HG02981 (cell line): ENCODE data around the gene ASTN2.
"Not testable (repeated sequence)": the region's sequence is repeated elsewhere in the genome, so short reads cannot be mapped to it uniquely, and the experiment has no call there.

Source experiments
- ATAC-seq: cut with Tn5 transposase; IDR thresholded peaks from one replicate; pipeline ENCODE4 v1.9.1; 2021; ENCODE audit warnings: mild to moderate bottlenecking, moderate library complexity; ENCODE audit not compliant: unreplicated experiment

ASTN2 gene

GRCh38 chr9:116716438-116716837 is 698.4 kb downstream of the ASTN2 start:
- no peak for ATAC-seq

GRCh38 chr9:116715751-116716150 is 699.1 kb downstream of the ASTN2 start:
- ATAC-seq = no peak

- no peak for ATAC-seq
Observed at GRCh38 chr9:116713271-116713670, 701.6 kb downstream of the ASTN2 start.

- no peak for ATAC-seq
Observed at GRCh38 chr9:116712781-116713180, 702.1 kb downstream of the ASTN2 start.

DNA sequence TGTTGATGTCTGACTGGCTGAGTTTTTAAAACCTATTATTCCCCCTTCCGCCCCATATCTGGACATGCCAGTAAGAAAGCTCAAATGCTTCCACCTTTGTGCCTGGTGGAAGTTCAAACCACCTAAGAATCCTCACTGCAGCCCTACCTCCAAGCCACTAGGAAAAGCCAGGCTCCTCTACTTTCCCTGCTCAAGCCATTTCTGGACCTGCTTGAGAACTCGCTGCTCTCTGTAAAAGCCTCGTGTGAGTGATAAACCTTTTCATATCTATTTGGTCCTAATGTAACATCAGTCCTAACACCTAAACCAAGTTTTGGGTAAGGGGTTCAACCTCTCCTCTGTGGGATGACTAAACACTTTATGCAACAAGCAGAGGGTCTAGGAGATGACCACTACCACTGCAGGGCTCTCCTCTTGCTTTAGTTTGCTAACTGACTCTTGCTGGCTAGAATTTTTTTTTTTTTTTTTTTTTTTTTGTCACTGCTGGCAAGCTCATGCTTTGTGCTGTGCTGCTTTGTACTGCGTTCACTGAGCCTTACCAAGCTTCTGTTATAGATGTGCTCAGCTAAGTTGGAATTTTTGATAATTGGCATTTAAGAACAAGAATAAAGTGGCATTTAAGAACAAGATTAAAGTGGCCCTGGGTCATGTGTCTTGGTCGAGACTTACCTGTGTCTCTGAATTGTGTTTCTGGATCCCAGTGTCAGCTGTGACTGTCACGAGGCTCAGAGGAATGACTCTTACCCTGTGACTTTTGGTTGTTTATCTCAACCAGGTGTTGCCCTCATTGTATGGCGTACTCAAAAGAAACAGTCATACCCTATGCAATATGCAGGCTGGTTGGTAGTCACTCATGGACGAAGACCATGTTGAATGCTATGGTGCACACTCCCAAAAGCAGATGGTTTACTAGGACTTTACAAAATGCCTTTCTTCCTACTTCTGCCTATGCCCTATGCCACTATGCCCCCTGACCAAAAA is 708.3 kb downstream of the ASTN2 start:
- no peak for ATAC-seq

DNA sequence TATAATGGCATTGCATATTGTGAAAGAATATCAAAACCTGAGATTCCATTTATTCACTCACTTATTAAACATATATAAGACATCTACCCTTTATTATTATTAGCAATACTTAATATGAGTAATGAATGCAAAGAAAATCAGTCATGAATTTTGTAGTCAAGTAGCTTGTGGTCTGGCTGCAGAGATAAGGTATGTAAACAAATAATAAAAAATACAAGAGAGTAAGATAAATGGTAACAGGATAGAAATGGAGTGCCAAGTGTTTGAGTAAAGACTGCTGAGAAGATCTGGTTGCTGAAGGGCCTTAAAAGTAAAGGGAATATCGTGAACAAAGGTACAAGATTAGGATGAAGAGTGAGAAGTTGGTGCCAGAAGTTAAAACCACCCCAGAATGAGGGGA is 709.3 kb downstream of the ASTN2 start:
- no peak for ATAC-seq

- ATAC-seq = no peak
Observed at GRCh38 chr9:116704470-116704869, 710.4 kb downstream of the ASTN2 start.

DNA sequence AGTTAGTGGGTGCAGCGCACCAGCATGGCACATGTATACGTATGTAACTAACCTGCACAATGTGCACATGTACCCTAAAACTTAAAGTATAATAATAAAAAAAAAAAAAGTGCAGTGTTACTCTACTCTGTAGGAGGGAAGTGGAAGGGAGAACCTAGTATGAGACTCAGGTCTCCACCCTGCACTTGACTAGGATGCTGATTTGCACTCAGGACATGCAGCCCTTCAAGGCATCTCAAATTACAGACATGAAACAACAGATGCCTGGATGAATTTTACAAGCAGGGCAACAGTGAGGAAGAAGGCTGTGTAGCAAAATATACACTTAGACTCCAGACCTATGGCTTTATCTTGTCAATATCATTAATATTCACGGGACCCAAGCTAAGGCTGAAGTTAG is 711.2 kb downstream of the ASTN2 start:
- ATAC-seq = no peak

DNA sequence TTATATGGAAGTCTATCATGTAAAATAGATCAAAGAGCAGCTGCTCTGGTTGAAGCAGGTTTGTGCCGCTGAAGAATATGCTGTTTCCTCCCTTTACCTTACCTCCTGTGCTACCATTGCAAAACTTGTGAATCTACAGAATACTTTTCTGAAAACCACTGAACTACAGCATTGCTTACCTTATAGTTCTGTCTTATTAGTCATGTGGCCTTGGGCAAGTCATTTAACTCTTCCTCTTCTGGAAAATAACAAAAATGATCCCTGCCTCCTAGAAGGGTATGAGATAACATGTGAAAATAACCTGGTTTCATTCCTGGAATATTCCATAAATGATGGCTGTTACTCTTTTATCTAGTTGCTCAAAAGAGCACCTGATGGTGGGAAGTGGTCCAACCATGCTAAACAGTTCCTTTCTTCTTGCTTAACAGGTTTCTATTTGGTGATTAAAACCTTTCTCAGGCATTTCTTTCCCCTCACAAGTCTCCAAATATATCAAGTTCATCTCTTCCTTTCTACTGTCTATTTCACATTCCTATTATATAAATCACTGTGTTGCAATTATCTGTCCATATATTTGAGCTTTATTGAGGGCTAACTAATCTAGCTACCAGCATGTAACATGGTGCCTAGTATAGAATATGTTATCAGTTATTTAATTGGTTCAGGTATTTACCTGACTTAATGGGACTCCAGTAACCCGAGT is 712.8 kb downstream of the ASTN2 start:
- no peak for ATAC-seq

GRCh38 chr9:116700882-116701865 is 713.7 kb downstream of the ASTN2 start:
- no peak for ATAC-seq

- no peak for ATAC-seq
Observed at GRCh38 chr9:116700279-116700678, 714.6 kb downstream of the ASTN2 start.

GRCh38 chr9:116697887-116698286 is 717.0 kb downstream of the ASTN2 start:
- ATAC-seq = no peak

DNA sequence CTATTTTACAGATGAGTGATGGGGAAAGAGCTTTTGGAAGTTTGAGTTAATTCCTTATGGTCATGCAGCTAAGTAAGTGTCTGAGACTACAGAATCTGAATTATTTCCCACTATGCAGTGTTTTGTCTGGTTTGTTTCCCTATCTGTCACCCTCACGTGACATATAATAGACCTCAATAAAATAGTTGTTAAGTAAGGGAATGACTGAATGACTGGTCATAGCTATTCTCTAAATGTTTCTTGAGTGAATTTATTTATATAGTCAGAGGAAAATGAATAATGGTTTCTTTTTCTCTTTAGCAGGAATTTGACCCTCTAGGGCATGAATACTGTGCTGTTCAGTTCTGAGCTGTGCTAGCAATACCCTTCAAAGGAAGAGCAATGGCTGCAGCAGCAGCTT is 717.5 kb downstream of the ASTN2 start:
- no peak for ATAC-seq

DNA sequence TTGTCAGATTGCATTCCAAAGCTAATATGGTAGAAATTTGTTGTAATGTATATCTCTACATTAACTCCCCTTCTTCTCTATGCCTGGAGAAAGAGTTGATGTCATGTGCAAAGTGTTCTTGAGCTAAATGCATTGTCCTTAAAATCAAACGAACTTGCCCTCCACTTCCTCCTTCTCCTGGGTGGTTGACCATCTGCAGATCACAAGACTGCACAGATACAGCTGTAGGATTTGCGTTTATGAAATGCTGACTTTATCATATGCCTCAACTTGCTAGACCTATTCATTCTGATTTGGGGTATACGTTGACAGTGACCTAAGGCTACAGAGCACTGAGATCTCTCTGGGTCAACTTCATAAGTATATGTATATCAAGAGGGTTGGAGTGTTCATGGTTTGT is 719.4 kb downstream of the ASTN2 start:
- ATAC-seq = no peak

DNA sequence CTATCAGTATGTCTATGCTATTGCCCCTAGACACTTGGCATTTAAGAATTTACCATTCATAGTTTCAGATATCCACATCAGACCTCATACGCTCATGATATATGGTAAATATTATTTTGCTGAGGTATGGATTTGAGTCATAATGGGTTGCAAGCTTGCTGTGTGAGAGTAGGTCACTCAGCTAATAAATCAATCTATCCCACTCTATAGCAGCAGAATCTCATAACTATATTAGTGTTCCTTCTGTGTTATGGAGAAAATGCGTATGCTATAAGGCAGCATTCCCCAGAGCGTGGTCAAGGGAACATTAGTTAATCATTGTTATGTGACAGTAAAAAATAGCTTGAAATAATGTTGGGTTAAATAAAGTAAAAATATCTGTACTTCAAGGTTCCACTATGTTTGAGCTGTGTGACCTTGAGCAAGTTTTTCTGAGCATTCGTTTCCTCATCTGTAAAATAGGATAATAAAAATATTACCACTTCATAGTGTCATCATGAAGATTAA is 720.0 kb downstream of the ASTN2 start:
- no peak for ATAC-seq

- ATAC-seq = no peak
Observed at GRCh38 chr9:116693233-116693731, 721.6 kb downstream of the ASTN2 start.

DNA sequence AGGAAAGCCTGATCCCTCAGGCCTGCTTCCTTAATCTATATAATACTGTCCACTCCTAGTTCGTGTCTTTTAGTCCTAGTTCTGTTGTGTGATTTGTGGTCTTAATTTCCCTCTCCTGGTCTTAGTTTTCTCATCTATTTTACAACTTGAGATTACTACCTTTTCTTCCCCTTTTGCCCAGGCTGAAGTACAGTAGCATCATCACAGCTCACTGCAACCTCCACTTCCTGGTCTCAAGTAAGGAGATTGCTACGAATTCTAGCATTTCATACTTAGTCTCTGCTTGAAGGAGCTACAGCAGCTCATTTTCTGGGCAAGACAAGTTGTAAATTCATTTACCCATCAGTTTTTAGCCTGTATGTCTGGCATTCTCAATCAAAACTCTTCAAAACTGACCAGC is 722.2 kb downstream of the ASTN2 start:
- ATAC-seq = no peak

DNA sequence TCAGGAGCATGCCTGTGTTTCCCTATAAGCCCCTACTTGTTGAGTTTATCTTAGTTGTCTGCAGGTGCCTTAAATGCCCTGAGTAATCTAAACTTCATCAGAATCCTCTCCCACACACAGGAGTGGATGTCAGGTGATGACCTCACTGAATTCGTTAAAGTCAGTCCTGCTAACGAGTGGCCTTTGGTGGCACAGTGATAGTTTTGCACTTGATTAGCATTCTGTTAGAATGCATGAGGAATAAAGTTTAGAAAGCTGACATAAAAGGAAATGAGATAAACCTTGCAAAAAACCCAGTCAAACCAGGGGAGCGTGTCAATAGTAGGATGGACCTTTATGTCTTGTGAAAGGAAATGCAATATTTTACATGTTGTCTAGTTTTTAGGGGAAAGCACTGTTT is 723.2 kb downstream of the ASTN2 start:
- no peak for ATAC-seq

GRCh38 chr9:116690805-116691204 is 724.1 kb downstream of the ASTN2 start:
- ATAC-seq = not testable (repeated sequence)

GRCh38 chr9:116689486-116690032 is 725.3 kb downstream of the ASTN2 start:
- no peak for ATAC-seq
